Neuronal stem cell (in vitro differentiated cells): ENCODE results near the gene LRRC53.

Experiments used
- DNase-seq: peaks from one replicate; pipeline ENCODE4 v3.0.0-alpha.2; 2013; ENCODE audit warnings: low spot score
- H2AFZ ChIP-seq: one replicate; pipeline ENCODE4 v1.6.1; 2013; ENCODE audit warnings: mild to moderate bottlenecking, low read length, inconsistent platforms
- H2AK5ac ChIP-seq: 2 replicates; pipeline ENCODE4 v1.6.1; 2013; ENCODE audit warnings: low read depth, mild to moderate bottlenecking, inconsistent platforms, low read length, moderate library complexity, mixed read lengths
- H2BK120ac ChIP-seq: 2 replicates; pipeline ENCODE4 v1.6.1; 2013; ENCODE audit warnings: low read depth, mild to moderate bottlenecking, inconsistent platforms, low read length, moderate library complexity, mixed read lengths
- H2BK12ac ChIP-seq: one replicate; pipeline ENCODE4 v1.6.1; 2013; ENCODE audit warnings: low read length, inconsistent platforms
- H2BK15ac ChIP-seq: 2 replicates; pipeline ENCODE4 v1.6.1; 2013; ENCODE audit warnings: mild to moderate bottlenecking, low read length, inconsistent platforms, mixed read lengths
- H2BK5ac ChIP-seq: one replicate; pipeline ENCODE4 v1.6.1; 2013; ENCODE audit warnings: inconsistent platforms, mild to moderate bottlenecking, low read length, moderate library complexity
- H3K14ac ChIP-seq: one replicate; pipeline ENCODE4 v1.6.1; 2013; ENCODE audit warnings: low read length, inconsistent platforms
- H3K18ac ChIP-seq: 2 replicates; pipeline ENCODE4 v1.6.1; 2013; ENCODE audit warnings: low read length, inconsistent platforms
- H3K23ac ChIP-seq: 2 replicates; pipeline ENCODE4 v1.6.1; 2013; ENCODE audit warnings: low read depth, mild to moderate bottlenecking, mixed read lengths, low read length, inconsistent platforms; ENCODE audit not compliant: poor library complexity
- H3K27ac ChIP-seq: replicated peaks from 3 replicates; pipeline ENCODE4 v1.5.1; 2013; ENCODE audit warnings: low read length, inconsistent platforms
- H3K27me3 ChIP-seq, 3 experiments: 2 replicates each; pipeline ENCODE4 v1.6.1; 2013; ENCODE audit warnings: low read length in 3 of 3, mild to moderate bottlenecking in 2 of 3, inconsistent platforms in 1 of 3, low read depth in 1 of 3, mixed read lengths in 1 of 3, moderate library complexity in 1 of 3; ENCODE audit not compliant: control insufficient read depth in 3 of 3, insufficient read depth in 3 of 3
- H3K36me3 ChIP-seq, 2 donors: replicated peaks in 1 of 2; 2 replicates each; pipeline ENCODE4 v1.6.1; 2013; ENCODE audit warnings: low read length in 2 of 2; ENCODE audit not compliant: control insufficient read depth in 2 of 2, insufficient read depth in 2 of 2
- H3K4ac ChIP-seq: 2 replicates; pipeline ENCODE4 v1.6.1; 2013; ENCODE audit warnings: inconsistent platforms, mild to moderate bottlenecking, low read length, moderate library complexity
- H3K4me1 ChIP-seq, 2 donors: 1 replicate in 1 of 2; 2 replicates in 1 of 2; pipeline ENCODE4 v1.6.1; 2013; ENCODE audit warnings: low read length in 2 of 2, low read depth in 1 of 2; ENCODE audit not compliant: control insufficient read depth in 2 of 2, insufficient read depth in 1 of 2
- H3K4me2 ChIP-seq: one replicate; pipeline ENCODE4 v1.6.1; 2013; ENCODE audit warnings: mild to moderate bottlenecking, low read length, inconsistent platforms; ENCODE audit not compliant: insufficient read depth, poor library complexity, severe bottlenecking
- H3K4me3 ChIP-seq, 2 donors: 2 replicates each; pipeline ENCODE4 v1.5.1; 2013; ENCODE audit warnings: low read length in 2 of 2, mild to moderate bottlenecking in 2 of 2, inconsistent platforms in 1 of 2, moderate library complexity in 1 of 2
- H3K79me1 ChIP-seq: one replicate; pipeline ENCODE4 v1.6.1; 2013; ENCODE audit warnings: low read depth, mild to moderate bottlenecking, inconsistent platforms, low read length, moderate library complexity
- H3K9ac ChIP-seq: one replicate; pipeline ENCODE4 v1.6.1; 2013; ENCODE audit warnings: mild to moderate bottlenecking, low read depth, low read length, inconsistent platforms; ENCODE audit not compliant: poor library complexity
- H3K9me3 ChIP-seq, 2 donors: replicated peaks in 1 of 2; 2 replicates each; pipeline versions ENCODE3 to v1.6.1; 2013; ENCODE audit warnings: low read length in 2 of 2, mild to moderate bottlenecking in 2 of 2, inconsistent platforms in 1 of 2, low read depth in 1 of 2, mixed read lengths in 1 of 2, moderate library complexity in 1 of 2; ENCODE audit not compliant: control insufficient read depth in 2 of 2, insufficient read depth in 1 of 2
- H4K8ac ChIP-seq: one replicate; pipeline ENCODE4 v1.6.1; 2013; ENCODE audit warnings: low read depth, mild to moderate bottlenecking, inconsistent platforms, low read length, moderate library complexity
- H4K91ac ChIP-seq: one replicate; pipeline ENCODE4 v1.6.1; 2013; ENCODE audit warnings: low read length, low read depth, mild to moderate bottlenecking, inconsistent platforms; ENCODE audit not compliant: poor library complexity
- WGBS, 2 donors: extraction: QIAGEN DNeasy Blood & Tissue Kit; methylation state at CpG; one replicate each; pipeline ENCODE4 v1.1.7; 2013; ENCODE audit warnings: missing lambda C conversion rate in 2 of 2, mixed read lengths in 1 of 2; ENCODE audit not compliant: insufficient read length in 2 of 2, insufficient replicate concordance in 1 of 2; ENCODE audit errors: extremely low coverage in 2 of 2; 5-methylcytosine and 5-hydroxymethylcytosine counted together

Gene LRRC53

DNA sequence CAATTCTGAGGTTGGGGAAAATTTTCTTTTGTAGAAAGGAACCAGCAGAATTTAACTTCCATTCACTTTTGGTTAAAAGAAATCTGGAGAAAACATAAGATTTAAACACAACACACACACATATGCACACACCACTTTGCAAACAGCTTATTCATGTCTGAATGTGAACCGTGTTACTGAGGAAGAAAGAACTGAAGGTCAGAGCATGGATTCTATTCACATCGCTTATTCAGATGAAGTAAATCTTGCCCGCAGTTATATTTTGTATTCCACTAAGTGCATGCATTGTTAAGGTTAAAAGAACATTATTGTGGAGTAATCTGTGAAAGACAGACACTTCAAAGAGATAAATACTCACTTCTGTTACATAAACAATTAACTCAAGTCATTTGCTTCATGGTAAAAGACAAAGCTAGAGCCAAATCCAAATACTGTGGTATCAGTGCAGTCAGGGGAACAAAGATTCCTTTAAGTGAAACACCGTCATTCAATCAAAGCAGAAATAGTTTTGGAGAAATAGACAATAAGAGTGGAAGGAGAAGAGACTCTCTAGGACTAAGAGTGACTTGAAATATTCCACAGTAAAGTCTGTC, 82.0 kb downstream of the LRRC53 start:
- Histone ChIP-seq H2BK5ac (no peak overlapping the region), H2AFZ (peak overlapping the region; percentile 31), H4K8ac (no peak overlapping the region), H3K14ac (no peak overlapping the region), H3K23ac (no peak overlapping the region), H3K4ac (no peak overlapping the region), H3K27me3 (no peaks in the 10 kb centered on the region), H2BK12ac (no peak overlapping the region), H2AK5ac (no peak overlapping the region), H3K4me1 (peaks cover 3 to 15% of the 10 kb centered on the region in 2 donors), H3K4me3 (no peak overlapping the region), H3K4me2 (no peak overlapping the region), H3K9ac (no peak overlapping the region), H3K27ac (no peak overlapping the region), H2BK120ac (no peak overlapping the region), H3K18ac (no peak overlapping the region), H2BK15ac (no peak overlapping the region), H3K36me3 (no peaks in the 10 kb centered on the region), H4K91ac (no peak overlapping the region), H3K9me3 (no peaks in the 10 kb centered on the region), H3K79me1 (no peaks in the 10 kb centered on the region)
- no CpG with 5 or more reads among the region's 4 CpGs for WGBS, 2 donors
- DNase-seq: no peak

DNA sequence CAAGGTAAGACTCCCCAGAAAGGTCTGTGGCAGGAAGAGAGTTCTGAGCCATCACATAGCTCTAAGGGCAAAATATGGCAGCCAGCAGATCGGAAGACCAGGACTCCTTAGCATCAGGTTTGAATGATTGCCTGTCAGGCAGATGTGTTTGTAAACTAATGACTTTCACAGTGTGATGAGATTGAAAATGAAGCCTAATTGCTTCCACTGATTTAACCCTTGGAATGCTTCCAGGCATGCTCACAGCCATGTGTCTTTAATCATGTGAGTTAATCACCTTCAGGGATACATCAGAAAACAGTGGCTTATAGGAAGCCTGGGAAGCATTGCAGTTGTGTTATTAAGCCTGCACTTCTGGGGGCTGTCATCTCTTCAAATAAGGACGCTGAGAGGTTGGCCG, 82.8 kb downstream of the LRRC53 start:
- Histone ChIP-seq H3K18ac (no peak overlapping the region), H4K8ac (no peak overlapping the region), H3K27me3 (no peaks in the 10 kb centered on the region), H3K36me3 (no peaks in the 10 kb centered on the region), H2BK12ac (no peak overlapping the region), H3K4me3 (no peak overlapping the region), H3K23ac (no peak overlapping the region), H3K14ac (no peak overlapping the region), H2BK15ac (no peak overlapping the region), H4K91ac (no peak overlapping the region), H3K27ac (no peak overlapping the region), H3K9ac (no peak overlapping the region), H3K4ac (no peak overlapping the region), H2AFZ (peak overlapping the region; percentile 17), H2BK5ac (no peak overlapping the region), H3K9me3 (no peaks in the 10 kb centered on the region), H3K4me1 (peaks cover 3 to 15% of the 10 kb centered on the region in 2 donors), H3K4me2 (no peak overlapping the region), H2AK5ac (no peak overlapping the region), H2BK120ac (no peak overlapping the region), H3K79me1 (no peaks in the 10 kb centered on the region)
- no peak for DNase-seq
- no CpG with 5 or more reads among the region's 3 CpGs for WGBS, 2 donors

DNA sequence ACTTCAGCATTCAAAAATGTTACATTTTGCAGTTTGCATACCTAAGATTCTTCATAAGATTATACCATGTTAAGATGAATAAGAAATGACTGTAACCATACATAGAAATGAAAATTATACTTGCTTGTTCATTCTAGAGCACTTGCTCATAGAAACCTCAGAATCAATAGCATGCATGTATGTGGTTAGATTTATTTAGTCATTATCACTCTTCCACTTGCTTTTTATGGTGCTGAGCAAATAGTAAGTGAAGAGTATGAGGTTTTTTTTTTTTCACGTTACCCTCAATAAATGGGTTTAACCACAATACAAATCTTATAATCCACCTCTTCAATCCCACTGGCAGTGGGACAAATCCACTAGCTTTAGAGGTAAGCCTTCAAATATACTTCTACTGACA, 84.7 kb downstream of the LRRC53 start:
- no peak overlapping the region for H3K4me2 ChIP-seq
- H3K27ac ChIP-seq: no peak overlapping the region
- no peak for DNase-seq
- no peak overlapping the region for H3K23ac ChIP-seq
- no peak overlapping the region for H2BK120ac ChIP-seq
- no peak overlapping the region for H2AFZ ChIP-seq
- H2BK15ac ChIP-seq: no peak overlapping the region
- H3K14ac ChIP-seq: no peak overlapping the region
- no peak overlapping the region for H3K4ac ChIP-seq
- no peaks in the 10 kb centered on the region for H3K9me3 ChIP-seq
- H3K36me3 ChIP-seq: no peaks in the 10 kb centered on the region
- H3K9ac ChIP-seq: no peak overlapping the region
- no peak overlapping the region for H2BK12ac ChIP-seq
- no peak overlapping the region for H4K91ac ChIP-seq
- no CpG with 5 or more reads among the region's 1 CpG for WGBS, 2 donors
- H2AK5ac ChIP-seq: no peak overlapping the region
- peaks cover 3 to 13% of the 10 kb centered on the region in 2 donors for H3K4me1 ChIP-seq
- H3K79me1 ChIP-seq: no peaks in the 10 kb centered on the region
- H3K18ac ChIP-seq: no peak overlapping the region
- no peak overlapping the region for H4K8ac ChIP-seq
- no peak overlapping the region for H3K4me3 ChIP-seq
- no peak overlapping the region for H2BK5ac ChIP-seq
- H3K27me3 ChIP-seq: no peaks in the 10 kb centered on the region

DNA sequence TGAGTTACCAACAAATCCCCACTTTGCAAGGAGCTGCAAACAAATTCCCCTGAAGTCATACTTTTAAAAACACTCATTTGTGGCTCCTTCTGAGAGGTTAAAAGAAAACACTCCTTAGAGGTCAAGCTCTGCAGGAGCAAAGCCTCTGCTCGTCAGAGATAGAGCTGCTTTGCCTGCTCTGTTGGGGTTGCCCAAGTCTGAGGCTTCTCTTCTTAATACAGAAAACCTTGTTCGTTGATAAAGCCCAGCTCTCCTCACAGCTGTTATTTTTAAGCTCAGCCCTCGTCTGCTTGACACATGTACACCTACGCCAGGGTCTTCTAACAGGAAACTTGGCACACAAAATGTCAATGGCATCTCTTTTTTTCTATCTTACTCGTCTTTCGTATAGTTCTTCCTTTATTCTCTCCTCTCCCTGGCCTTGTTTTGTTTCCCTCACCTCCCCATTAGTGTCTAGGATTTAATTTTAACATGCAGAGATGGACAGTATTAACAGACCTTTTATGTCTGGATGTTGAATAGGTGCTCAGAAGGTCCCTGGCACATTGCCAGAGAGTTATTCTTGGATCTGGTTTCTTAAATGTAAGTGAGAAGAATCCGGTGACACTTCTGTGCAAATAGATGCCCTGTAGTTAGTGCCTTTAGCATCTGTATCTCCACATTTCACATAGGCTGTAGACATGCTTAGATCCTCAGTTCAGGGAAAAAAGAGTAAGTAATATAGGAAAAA, 86.0 kb downstream of the LRRC53 start:
- Histone ChIP-seq H3K23ac (no peak overlapping the region), H3K9ac (no peak overlapping the region), H3K9me3 (no peaks in the 10 kb centered on the region), H3K27ac (no peak overlapping the region), H4K8ac (no peak overlapping the region), H3K4me3 (no peak overlapping the region), H3K79me1 (no peaks in the 10 kb centered on the region), H2BK120ac (no peak overlapping the region), H2BK12ac (no peak overlapping the region), H3K36me3 (no peaks in the 10 kb centered on the region), H3K4ac (no peak overlapping the region), H3K18ac (no peak overlapping the region), H3K4me2 (no peak overlapping the region), H4K91ac (no peak overlapping the region), H3K4me1 (peaks cover 3 to 24% of the 10 kb centered on the region in 2 donors), H2AFZ (peak overlapping the region; percentile 69), H3K27me3 (no peaks in the 10 kb centered on the region), H2BK5ac (no peak overlapping the region), H2AK5ac (no peak overlapping the region), H2BK15ac (no peak overlapping the region), H3K14ac (no peak overlapping the region)
- no CpG with 5 or more reads among the region's 7 CpGs for WGBS, 2 donors
- DNase-seq: no peak
